Erythroblast (primary cell): Measurements from ENCODE around the gene LRRC10B.

Experiments
- DNase-seq, 2 experiments: peaks; one replicate each; lab custom pipeline; 2025; lab: John Stamatoyannopoulos, UW
- GATA1 ChIP-seq: IDR thresholded peaks from 2 replicates; pipeline ENCODE4 v1.6.1; 2011; ENCODE audit warnings: low read depth, mild to moderate bottlenecking, control low read depth, low read length, moderate library complexity
- POLR2A ChIP-seq: IDR thresholded peaks from 2 replicates; pipeline ENCODE4 v1.6.1; 2011; ENCODE audit warnings: mild to moderate bottlenecking, low read length

Gene LRRC10B

DNA sequence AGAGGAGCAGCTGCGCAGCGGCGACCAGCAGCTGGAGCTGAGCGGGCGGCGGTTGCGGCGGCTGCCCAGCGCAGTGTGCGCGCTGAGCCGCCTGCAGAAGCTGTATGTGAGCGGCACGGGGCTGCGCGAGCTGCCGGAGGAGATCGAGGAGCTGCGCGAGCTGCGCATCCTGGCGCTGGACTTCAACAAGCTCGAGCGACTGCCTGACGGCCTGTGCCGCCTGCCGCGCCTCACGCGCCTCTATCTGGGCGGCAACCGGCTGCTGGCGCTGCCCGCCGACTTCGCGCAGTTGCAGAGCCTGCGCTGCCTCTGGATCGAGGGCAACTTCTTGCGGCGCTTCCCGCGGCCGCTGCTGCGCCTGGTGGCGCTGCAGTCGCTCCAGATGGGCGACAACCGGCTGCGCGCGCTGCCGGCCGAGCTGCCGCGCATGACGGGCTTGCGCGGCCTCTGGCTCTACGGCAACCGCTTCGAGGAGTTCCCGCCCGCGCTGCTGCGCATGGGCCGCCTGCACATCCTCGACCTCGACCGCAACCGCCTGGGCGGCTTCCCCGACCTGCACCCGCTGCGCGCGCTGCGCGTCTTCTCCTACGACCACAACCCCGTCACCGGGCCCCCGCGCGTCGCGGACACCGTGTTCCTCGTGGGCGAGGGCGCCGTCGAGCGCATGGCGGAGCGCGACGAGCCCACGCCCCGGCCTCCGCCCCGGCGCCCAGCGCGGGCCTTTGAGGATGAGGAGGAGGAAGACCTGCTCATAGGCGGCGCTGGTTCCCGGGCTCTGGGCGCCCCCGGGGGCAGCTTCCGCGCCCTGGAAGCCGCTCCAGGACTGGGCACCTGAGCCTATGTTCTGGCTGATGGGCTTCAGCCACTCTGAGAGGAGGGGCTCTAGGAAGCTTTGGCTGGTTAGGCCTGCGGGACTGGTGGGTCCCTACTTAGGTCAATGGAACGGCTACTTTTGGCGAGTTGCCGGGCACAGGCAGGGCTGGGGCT, 787 bp downstream of the LRRC10B start:
- no peak for TF ChIP-seq POLR2A
- no peak for TF ChIP-seq GATA1
- peak; percentile 73 to 85 for DNase-seq

DNA sequence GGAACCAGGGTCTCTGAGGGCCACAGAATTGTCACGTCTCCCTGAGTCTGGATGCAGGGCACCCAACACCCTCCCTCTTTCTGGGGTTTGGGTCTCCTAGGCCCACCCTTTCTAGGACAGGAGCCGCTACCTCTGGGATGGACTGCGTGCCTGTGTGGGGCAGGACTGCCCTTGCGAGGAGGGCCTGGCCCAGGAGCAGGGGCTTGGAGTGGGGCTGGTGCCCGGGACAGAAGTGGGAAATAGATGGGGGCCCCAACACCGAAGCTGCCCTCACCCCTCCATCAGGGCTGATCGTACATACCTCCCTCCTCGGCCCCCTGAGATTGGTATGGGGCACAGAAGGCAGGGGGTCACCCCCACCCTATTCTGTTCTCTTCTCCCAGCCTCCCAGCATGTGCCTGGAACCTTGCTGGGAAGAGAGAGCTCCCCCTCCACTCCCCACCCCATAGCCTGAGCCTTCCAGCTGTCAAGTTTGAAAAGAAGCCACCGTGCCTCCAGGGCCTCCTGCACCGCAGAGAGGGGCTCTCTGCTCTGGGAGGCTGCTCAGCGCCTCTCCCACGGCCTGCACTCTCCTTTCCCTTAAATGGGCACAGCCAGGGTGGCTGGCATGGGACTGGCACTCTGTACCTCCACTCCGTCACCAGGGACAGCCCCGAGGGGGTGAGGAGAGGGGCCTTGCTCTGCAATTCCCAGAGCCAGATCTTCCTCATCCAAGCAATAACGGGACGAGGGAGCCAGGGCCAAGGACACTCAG, 1.8 kb downstream of the LRRC10B start:
- TF ChIP-seq GATA1 (no peak), POLR2A (no peak)
- DNase-seq = no peak

DNA sequence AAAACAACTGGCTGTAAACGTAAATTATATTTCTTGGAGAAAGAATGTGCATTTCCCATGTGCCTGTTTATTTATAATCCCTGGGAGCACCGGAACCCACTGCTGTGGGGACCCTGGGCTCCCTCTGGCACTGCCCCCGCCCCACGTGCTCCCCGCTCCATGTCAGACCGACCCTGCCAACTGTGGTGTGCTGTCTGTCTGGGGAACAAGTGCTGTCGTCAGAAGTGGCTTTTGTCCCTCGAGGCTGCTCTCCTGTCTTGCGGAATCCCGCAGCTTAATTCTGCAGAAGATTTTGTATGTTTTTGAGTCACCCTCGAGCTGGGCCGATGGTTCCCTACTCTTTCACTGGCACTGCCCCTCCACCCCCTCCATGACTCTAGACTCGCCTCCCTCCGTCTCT, 2.4 kb downstream of the LRRC10B start:
- DNase-seq = no peak
- TF ChIP-seq POLR2A = no peak
- no peak for TF ChIP-seq GATA1

DNA sequence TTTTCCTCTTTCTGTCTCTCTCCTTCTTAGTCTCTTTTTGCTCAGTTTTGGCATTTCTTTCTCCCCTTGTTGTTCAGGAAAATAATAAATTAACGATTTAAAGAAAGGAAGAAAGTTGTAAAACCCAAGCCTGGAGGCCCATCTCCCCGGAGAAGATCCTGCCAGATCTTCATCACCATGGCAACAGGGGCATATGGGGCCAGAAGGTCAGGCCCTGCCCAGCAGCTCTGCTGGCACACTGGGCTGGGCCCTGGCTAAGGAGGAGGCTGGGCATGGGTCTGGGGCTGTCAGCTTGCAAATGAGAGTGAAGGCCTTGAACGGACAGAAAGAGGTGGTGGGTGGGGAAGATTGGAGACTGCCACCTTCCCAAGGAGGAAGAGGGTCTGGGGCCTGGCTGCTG, 2.8 kb downstream of the LRRC10B start:
- TF ChIP-seq GATA1 (no peak), POLR2A (no peak)
- DNase-seq = no peak

DNA sequence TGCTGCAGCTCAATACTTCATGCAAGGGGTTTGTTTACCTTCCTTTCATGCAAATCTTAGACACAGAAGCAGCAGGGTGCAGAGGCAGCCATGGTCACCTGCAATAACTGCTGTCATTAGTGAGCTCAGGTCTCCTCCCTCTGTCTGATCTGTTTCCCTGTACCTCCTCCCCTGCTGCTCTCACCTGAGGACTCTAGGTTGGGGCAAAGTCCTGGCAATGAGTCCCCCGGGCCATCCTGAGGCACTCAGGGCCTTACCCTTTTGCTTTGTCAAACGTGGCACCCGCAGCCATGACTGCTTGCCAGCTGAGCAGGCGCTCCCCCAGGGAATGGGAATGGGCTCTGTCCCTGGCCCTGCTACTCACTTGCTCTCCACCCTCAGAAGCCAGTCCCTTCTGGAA, 3.9 kb downstream of the LRRC10B start:
- DNase-seq = no peak
- no peak for TF ChIP-seq POLR2A
- TF ChIP-seq GATA1 = no peak

DNA sequence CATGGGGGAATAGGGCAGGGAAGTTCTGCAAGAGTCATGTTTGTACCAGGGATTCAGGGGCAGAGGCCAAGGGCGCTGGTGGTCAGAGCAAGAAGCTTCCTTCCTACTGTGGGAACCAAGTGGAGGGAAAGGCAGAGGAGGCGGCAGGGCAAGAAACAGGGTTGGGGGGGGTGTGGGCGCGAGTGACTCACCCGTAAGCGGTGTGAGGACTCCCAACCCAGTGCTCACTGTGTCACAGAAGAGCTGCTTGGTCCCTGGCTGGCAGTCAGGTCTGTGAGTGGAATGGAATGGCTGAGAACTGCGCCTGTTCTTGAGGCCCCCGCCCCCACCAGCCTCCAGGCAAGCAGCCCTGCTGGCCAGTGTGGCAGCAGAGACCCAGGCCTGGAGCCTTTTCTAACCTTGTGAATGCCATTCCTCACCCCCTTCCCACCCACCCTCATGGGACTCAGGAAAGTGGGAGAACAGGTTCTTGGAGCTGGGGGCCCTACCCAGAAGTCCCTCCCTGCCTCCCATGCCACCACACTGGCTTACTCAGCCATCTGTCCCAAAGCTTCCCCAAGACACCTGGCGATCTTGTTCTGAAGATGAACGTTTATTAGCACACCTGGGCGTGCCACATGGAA, 4.7 kb downstream of the LRRC10B start:
- DNase-seq = no peak
- no peak for TF ChIP-seq POLR2A
- no peak for TF ChIP-seq GATA1

DNA sequence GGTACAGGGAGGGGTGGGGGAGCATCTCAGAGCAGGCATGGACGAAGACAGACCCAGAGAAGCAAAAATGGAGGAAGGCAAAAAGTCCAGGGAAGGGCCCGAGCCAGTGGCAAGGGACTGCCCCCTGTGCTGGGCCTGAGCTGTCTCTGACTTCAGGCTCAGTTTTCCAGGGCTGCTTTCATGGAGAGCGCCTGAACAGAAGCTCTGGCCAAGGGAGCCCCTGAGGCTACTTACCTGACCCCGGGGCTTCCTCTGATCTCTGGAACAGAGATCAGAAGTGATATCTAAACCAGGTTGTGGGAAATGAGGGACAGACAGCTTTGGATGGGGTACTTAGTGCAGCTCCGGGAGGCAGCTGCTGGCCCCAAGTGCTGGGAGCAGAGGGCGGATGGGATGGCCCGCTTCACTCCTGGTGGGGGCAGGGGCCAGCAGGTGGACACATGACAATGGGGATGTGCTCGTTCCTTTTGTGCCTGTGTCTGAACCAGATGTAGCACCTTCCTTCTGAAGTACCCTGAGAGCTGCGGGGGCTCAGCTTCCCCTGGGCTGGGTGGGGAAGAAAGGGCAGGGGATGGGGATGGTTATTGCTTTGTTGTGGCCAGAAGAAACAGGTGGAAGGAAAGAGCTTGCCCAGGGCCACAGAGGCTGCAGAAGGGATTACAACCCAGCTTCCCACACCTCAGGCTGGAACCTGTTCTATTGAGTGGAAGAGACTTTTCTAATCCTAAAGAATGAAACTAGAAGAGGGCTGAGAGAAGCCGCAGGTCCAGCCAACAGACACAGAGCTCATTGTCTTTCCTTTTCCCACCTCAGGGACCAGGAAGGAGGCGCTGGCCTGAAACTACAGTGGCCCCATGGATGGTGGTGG, 5.7 kb downstream of the LRRC10B start:
- no peak for DNase-seq
- no peak for TF ChIP-seq GATA1
- TF ChIP-seq POLR2A = no peak

DNA sequence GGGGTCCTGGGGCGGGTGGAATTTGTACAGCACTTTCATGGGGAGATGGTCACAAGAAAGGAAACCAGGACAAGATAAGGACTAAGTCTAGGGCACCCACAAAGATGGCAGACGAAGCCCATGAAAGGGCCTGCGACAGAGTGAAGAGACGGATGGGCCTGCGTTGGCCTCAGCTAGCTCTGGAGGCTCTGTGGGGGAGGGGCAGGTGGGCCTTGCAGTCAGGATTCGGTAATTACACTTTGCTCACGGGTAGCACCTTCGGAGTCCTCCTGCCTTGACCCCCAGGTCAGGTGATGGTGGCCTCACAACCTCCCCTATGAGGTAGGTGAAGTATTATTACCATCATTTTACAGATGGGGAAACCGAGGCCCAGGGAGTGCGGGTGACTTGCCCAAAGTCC, 7.1 kb downstream of the LRRC10B start:
- DNase-seq = no peak
- TF ChIP-seq GATA1 = no peak
- no peak for TF ChIP-seq POLR2A

DNA sequence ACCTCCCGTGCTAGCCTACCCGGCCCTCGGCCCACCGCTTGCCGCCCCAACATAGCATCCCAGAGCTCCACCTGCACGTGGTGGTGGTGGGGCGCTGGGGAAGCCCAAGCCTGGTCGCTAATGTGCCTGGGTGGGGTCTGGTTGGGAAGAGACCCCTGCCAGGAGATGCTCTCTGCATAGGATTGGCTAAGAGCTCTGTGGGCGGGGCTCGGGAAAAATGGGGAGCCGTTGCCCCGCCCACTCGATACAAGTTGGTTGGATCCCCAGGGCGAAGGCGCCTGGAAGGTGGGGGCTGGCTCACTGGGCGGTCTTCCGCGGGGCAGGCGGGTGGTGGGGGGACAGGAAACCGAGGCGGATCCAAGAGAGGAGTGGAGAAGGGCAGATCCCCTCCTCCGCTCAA, 7.6 kb downstream of the LRRC10B start:
- DNase-seq = no peak

DNA sequence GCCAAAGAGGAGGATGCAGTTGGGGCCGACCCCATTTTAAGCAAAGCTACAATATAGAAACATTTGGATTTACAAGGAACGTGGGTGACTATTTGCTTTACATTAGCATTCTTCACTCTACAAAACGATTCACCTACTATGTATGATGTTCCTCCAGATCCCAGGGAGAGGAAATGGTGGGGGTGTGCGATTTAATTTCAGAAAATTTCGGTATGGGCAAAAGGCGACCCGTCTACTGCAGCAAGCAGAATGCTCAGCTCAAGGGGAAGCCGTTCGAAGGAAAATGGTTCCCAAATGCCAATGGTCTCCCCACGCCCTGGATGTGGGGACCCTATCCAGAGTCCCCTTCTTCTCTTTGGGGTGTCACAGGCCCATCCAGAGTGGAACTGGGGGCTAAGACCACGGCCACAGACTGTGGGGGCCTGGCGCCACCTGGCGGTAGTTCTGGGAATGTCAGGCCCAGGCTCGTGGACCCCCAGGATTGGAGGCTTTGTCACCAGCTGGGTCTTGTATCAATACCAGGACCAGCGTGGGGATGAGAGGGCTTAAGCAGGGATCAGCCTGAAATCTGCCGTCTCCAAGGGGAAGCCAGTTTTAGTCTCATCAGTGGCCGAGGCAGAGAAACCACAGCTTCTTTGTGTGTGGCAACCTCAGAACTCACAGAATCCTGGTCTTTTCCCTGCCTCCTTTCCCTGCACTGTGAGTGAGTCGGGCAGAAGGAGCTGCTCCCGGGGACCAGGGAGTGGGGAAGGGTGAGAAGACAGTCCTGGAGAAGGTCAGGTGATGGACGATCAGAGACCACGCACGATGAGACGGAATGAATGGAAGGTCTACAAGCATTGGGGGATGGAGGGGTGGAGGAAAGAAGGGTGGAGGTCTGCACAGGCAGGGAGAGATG, 8.4 kb downstream of the LRRC10B start:
- DNase-seq = peak; percentile 40 to 68
- TF ChIP-seq POLR2A = no peak

More for the DNA sequence above, 7.6 kb downstream of the LRRC10B start:
- TF ChIP-seq POLR2A (no peak), GATA1 (no peak)

DNA sequence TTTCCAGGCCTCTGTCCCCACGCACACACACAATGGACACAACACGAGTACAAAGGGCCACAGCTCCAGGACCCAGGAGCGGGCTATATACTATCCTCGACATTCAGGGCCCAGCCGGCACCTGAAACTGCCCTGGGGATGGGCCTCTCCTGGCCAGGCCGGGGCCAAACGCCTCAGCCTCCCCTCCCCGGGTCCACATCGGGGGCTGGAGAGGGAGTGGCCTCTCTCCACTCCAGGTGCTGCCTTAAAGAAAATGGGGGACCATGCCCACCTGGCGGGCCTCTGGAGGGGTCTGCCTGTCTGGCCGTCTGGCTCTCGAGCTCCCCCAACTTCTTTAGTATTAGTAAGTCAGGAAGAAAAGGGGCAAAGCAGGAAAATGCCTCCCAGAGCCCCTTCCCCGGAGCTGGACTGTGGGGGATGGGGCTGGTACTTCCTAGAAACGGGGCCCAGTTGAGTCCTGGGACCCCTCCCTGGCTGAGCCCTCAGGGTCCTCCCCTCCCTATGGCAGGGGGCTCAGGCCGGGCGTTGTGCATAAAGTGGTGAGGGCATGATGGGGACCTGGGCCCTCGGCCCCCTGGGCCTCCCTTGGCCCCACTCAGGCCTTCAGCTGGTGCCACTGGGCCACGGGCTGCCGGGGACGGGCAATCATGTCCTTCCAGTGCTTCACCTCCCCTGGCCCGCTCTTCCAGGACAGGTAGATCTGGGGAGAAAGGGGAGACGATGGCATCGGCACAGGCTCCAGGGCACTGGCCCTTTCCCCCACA, 9.7 kb downstream of the LRRC10B start:
- no peak for DNase-seq
- TF ChIP-seq POLR2A (no peak), GATA1 (no peak)
